IMR-90 (cell line): ENCODE measurements around the gene TBX1.

Source experiments
- POLR2A ChIP-seq: IDR thresholded peaks from 2 replicates; pipeline ENCODE4 v1.6.1; 2012; ENCODE audit warnings: mild to moderate bottlenecking, low read depth, low read length
- TF ChIP-seq, protein P1 (sequence below): conservative IDR thresholded peaks from 2 replicates; pipeline ENCODE4 v1.5.1; 2012; ENCODE audit warnings: mild to moderate bottlenecking, low read depth, low read length, improper control_type of control experiment

- TF ChIP-seq POLR2A: no peak
- TF ChIP-seq, protein P1, sequence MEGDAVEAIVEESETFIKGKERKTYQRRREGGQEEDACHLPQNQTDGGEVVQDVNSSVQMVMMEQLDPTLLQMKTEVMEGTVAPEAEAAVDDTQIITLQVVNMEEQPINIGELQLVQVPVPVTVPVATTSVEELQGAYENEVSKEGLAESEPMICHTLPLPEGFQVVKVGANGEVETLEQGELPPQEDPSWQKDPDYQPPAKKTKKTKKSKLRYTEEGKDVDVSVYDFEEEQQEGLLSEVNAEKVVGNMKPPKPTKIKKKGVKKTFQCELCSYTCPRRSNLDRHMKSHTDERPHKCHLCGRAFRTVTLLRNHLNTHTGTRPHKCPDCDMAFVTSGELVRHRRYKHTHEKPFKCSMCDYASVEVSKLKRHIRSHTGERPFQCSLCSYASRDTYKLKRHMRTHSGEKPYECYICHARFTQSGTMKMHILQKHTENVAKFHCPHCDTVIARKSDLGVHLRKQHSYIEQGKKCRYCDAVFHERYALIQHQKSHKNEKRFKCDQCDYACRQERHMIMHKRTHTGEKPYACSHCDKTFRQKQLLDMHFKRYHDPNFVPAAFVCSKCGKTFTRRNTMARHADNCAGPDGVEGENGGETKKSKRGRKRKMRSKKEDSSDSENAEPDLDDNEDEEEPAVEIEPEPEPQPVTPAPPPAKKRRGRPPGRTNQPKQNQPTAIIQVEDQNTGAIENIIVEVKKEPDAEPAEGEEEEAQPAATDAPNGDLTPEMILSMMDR: no peak
Observed at GRCh38 chr22:19748139-19748538, 12.4 kb upstream of the TBX1 start.
